K562 (cell line): ENCODE data around the gene YIF1A. TPM values are rescaled to one million over a fixed set of nuclear protein-coding genes. Genes with fewer than 3 reads are reported as not detected.

Experiments
- BRF1 ChIP-seq: IDR thresholded peaks from 3 replicates; pipeline ENCODE4 v1.6.1; 2011; ENCODE audit warnings: borderline replicate concordance, mild to moderate bottlenecking; ENCODE audit not compliant: insufficient read length; ENCODE audit errors: extremely low read depth
- DDX20 ChIP-seq: fragments of 450-650 bp; IDR thresholded peaks from 2 replicates; pipeline ENCODE4 v1.6.1; 2016; ENCODE audit warnings: missing genetic modification characterization, low read depth, mild to moderate bottlenecking, missing compliant biosample characterization, moderate library complexity
- FOXM1 ChIP-seq, 2 experiments: fragments of 450-650 bp in 1 of 2; sonication (generic) in 1 of 2; formaldehyde crosslinking in 1 of 2; IDR thresholded peaks; 2 replicates each; pipeline versions ENCODE4 v1.6.1 to v1.9.0; 2017 to 2022; ENCODE audit warnings: low read depth in 2 of 2, mild to moderate bottlenecking in 2 of 2, missing genetic modification reagents in 1 of 2, moderate library complexity in 1 of 2
- MEIS2 ChIP-seq: fragments of 450-650 bp; IDR thresholded peaks from 2 replicates; pipeline ENCODE4 v1.6.1; 2014; ENCODE audit warnings: mild to moderate bottlenecking; ENCODE audit not compliant: partially characterized antibody
- OTX1 ChIP-seq: fragments of 450-650 bp; formaldehyde crosslinking; IDR thresholded peaks from 2 replicates; pipeline ENCODE4 v1.4.0; 2022; ENCODE audit warnings: mild to moderate bottlenecking
- RBM34 ChIP-seq: fragments of 200-400 bp; formaldehyde crosslinking; IDR thresholded peaks from 2 replicates; pipeline ENCODE4 v1.6.1; 2018; ENCODE audit warnings: low read length, borderline replicate concordance; ENCODE audit not compliant: insufficient read depth
- SRF ChIP-seq, 2 experiments: fragments of 250-450, 450-650 bp in 1 of 2; sonication (Bioruptor Pico) in 1 of 2; sonication (generic) in 1 of 2; formaldehyde crosslinking; IDR thresholded peaks; 2 replicates each; pipeline versions ENCODE4 v1.5.0 to v1.5.1; 2020 to 2022; ENCODE audit warnings: mild to moderate bottlenecking in 1 of 2, missing genetic modification reagents in 1 of 2
- ZKSCAN1 ChIP-seq: fragments of 150-350 bp; IDR thresholded peaks from 2 replicates; pipeline ENCODE4 v1.6.1; 2016; ENCODE audit warnings: low read depth, low read length
- ZNF239 ChIP-seq: fragments of 250-450 bp; sonication (Bioruptor Pico); IDR thresholded peaks from 2 replicates; pipeline ENCODE4 v1.4.0; 2020; ENCODE audit warnings: mild to moderate bottlenecking
- ZNF354B ChIP-seq: fragments of 250-450 bp; sonication (Bioruptor Pico); IDR thresholded peaks from 2 replicates; pipeline ENCODE4 v1.4.0; 2020
- ZNF583 ChIP-seq: fragments of 250-450 bp; sonication (Bioruptor Pico); IDR thresholded peaks from 2 replicates; pipeline ENCODE4 v1.4.0; 2020
- ZNF589 ChIP-seq: fragments of 200-800 bp; sonication (Bioruptor generic); IDR thresholded peaks from 2 replicates; pipeline ENCODE4 v1.6.1; 2016; ENCODE audit warnings: low read depth, missing genetic modification characterization, missing compliant biosample characterization
- ZNF707 ChIP-seq: fragments of 250-450 bp; sonication (Bioruptor Pico); conservative IDR thresholded peaks from 2 replicates; pipeline ENCODE4 v1.8.0; 2022; ENCODE audit warnings: inconsistent platforms, mild to moderate bottlenecking, moderate library complexity
- ZNF780A ChIP-seq: fragments of 250-450 bp; sonication (Bioruptor Pico); IDR thresholded peaks from 2 replicates; pipeline ENCODE4 v1.5.0; 2021; ENCODE audit warnings: mild to moderate bottlenecking
- polyA plus RNA-seq, 8 experiments: library from polyadenylated mRNA; depleted of rRNA in 4 of 8; stranded (reverse) in 5 of 8; unstranded in 3 of 8; fragments of >200 nt; fragmentation: Nextera tagmentation in 2 of 8; fragmentation: Illumina TruSeq in 1 of 8; extraction: Ambion mirVana in 2 of 8; extraction: Trizol in 1 of 8; gene quantifications; 2 replicates each; pipeline versions ENCODE4 v1.2.1 to v1.2.3, GENCODE V29; 2011 to 2014; ENCODE audit warnings: inconsistent platforms in 1 of 8, missing spikeins in 1 of 8
- total RNA-seq, 7 experiments: library from RNA; depleted of rRNA in 6 of 7; stranded (reverse); fragments of >200 nt in 6 of 7; fragmentation: Illumina TruSeq in 2 of 7; extraction: Trizol in 2 of 7; gene quantifications; 2 replicates each; pipeline versions ENCODE4 v1.2.1 to v1.2.3, GENCODE V29; 2011 to 2021; ENCODE audit warnings: low replicate concordance in 1 of 7
- TF ChIP-seq, protein P1 (sequence below), 3 experiments: fragments of 200-800 bp in 1 of 3; fragments of 250-450 bp in 1 of 3; fragments of 450-650 bp in 1 of 3; sonication (Bioruptor Pico) in 1 of 3; sonication (Bioruptor generic) in 1 of 3; formaldehyde crosslinking in 1 of 3; IDR thresholded peaks; 2 replicates each; pipeline versions ENCODE4 v1.6.1 to v1.8.0; 2016 to 2022; ENCODE audit warnings: mild to moderate bottlenecking in 2 of 3, missing genetic modification characterization in 2 of 3, missing compliant biosample characterization in 1 of 3, moderate library complexity in 1 of 3
- TF ChIP-seq, protein P2 (sequence below), 2 experiments: fragments of 450-650 bp in 1 of 2; IDR thresholded peaks; 2 replicates each; pipeline ENCODE4 v1.6.1; 2011 to 2017; ENCODE audit warnings: low read depth in 2 of 2, antibody characterized with exemption in 1 of 2, borderline replicate concordance in 1 of 2, low read length in 1 of 2, mild to moderate bottlenecking in 1 of 2, mixed read lengths in 1 of 2; ENCODE audit not compliant: control insufficient read depth in 1 of 2
- TF ChIP-seq, protein P3 (sequence below), 2 experiments: IDR thresholded peaks; 2 replicates each; pipeline ENCODE4 v1.6.1; 2011; ENCODE audit warnings: borderline replicate concordance in 1 of 2, control low read depth in 1 of 2, low read depth in 1 of 2, low read length in 1 of 2, mild to moderate bottlenecking in 1 of 2, mixed read lengths in 1 of 2, moderate library complexity in 1 of 2; ENCODE audit not compliant: insufficient read depth in 1 of 2, insufficient read length in 1 of 2, poor library complexity in 1 of 2, severe bottlenecking in 1 of 2; ENCODE audit errors: extremely low read depth in 1 of 2

YIF1A gene
- total and polyA plus RNA-seq, 9 of the 15 experiments (the other 6 are each of a cell fraction or from before 2014, with no cell fraction given), result 8.6 to 121 (median 77.2) TPM

DNA sequence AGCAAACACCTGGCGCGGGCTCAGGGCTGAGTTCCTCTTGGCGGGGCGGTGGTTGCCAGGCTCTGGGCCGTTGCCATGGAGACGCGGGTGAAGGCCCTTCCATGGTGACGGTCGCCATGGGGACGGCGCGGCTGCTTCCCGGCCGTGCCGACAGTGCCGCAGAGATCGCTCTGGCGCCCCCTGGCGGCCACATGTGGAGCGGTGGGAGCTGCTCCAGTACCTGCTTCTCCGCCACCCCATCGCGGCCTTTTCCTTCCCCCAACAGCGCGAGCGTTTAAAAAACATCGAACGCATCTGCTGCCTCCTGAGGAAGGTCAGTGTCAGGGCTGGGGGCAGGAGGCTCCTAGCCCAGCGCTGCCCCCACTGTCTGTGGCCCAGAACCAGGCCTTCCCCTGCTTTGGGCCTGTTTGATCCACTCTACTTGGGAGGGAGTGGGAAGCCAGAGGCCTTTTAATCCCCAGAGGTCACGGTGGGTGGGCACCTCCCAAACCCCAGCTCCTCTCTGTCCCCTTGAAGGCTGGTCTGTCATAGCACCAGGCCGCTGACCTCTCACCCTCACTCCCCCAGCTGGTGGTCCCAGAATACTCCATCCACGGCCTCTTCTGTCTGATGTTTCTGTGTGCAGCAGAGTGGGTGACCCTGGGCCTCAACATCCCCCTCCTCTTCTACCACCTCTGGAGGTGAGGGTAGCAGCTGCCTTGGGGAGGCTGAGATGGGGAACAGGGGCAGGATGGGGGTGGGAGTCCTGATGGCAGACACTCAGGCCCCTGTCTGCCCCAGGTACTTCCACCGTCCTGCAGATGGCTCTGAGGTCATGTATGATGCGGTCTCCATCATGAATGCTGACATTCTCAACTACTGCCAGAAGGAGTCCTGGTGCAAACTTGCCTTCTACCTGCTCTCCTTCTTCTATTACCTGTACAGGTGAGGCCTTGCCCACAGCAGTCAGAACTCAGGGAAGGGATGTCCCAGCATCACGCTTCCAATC is 6.2 kb downstream of the YIF1A start (continued):
- no peak for TF ChIP-seq FOXM1 (IDR thresholded peaks at IDR 0.05; ENCODE audit: low read depth)
- TF ChIP-seq FOXM1 (CRISPR knock-in tag; IDR thresholded peaks at IDR 0.05; ENCODE audit: low read depth), result 0 out of 2 replicates have a peak, but pooled peaks have one; percentile 7
- no peak for TF ChIP-seq BRF1
- TF ChIP-seq, protein P1, sequence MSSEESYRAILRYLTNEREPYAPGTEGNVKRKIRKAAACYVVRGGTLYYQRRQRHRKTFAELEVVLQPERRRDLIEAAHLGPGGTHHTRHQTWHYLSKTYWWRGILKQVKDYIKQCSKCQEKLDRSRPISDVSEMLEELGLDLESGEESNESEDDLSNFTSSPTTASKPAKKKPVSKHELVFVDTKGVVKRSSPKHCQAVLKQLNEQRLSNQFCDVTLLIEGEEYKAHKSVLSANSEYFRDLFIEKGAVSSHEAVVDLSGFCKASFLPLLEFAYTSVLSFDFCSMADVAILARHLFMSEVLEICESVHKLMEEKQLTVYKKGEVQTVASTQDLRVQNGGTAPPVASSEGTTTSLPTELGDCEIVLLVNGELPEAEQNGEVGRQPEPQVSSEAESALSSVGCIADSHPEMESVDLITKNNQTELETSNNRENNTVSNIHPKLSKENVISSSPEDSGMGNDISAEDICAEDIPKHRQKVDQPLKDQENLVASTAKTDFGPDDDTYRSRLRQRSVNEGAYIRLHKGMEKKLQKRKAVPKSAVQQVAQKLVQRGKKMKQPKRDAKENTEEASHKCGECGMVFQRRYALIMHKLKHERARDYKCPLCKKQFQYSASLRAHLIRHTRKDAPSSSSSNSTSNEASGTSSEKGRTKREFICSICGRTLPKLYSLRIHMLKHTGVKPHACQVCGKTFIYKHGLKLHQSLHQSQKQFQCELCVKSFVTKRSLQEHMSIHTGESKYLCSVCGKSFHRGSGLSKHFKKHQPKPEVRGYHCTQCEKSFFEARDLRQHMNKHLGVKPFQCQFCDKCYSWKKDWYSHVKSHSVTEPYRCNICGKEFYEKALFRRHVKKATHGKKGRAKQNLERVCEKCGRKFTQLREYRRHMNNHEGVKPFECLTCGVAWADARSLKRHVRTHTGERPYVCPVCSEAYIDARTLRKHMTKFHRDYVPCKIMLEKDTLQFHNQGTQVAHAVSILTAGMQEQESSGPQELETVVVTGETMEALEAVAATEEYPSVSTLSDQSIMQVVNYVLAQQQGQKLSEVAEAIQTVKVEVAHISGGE (CRISPR knock-in tag; IDR thresholded peaks at IDR 0.05), result no peak
- TF ChIP-seq ZNF589, result no peak
- no peak for TF ChIP-seq ZNF354B (CRISPR knock-in tag)
- no peak for TF ChIP-seq ZNF707 (CRISPR knock-in tag)
- TF ChIP-seq, protein P2, sequence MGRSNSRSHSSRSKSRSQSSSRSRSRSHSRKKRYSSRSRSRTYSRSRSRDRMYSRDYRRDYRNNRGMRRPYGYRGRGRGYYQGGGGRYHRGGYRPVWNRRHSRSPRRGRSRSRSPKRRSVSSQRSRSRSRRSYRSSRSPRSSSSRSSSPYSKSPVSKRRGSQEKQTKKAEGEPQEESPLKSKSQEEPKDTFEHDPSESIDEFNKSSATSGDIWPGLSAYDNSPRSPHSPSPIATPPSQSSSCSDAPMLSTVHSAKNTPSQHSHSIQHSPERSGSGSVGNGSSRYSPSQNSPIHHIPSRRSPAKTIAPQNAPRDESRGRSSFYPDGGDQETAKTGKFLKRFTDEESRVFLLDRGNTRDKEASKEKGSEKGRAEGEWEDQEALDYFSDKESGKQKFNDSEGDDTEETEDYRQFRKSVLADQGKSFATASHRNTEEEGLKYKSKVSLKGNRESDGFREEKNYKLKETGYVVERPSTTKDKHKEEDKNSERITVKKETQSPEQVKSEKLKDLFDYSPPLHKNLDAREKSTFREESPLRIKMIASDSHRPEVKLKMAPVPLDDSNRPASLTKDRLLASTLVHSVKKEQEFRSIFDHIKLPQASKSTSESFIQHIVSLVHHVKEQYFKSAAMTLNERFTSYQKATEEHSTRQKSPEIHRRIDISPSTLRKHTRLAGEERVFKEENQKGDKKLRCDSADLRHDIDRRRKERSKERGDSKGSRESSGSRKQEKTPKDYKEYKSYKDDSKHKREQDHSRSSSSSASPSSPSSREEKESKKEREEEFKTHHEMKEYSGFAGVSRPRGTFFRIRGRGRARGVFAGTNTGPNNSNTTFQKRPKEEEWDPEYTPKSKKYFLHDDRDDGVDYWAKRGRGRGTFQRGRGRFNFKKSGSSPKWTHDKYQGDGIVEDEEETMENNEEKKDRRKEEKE (IDR thresholded peaks at IDR 0.05; ENCODE audit: borderline replicate concordance in 1 of 2, control insufficient read depth in 1 of 2, low read depth in 2 of 2, low read length in 1 of 2), result no peak
- TF ChIP-seq ZNF239, result no peak
- TF ChIP-seq MEIS2, result no peak
- TF ChIP-seq SRF (CRISPR knock-in tag; IDR thresholded peaks at IDR 0.05), result 0 out of 4 replicates have a peak, but pooled peaks of 1 of the 2 experiments have one; percentile 26
- TF ChIP-seq RBM34, result no peak
- TF ChIP-seq ZNF583 (CRISPR knock-in tag), result no peak
- TF ChIP-seq, protein P3, sequence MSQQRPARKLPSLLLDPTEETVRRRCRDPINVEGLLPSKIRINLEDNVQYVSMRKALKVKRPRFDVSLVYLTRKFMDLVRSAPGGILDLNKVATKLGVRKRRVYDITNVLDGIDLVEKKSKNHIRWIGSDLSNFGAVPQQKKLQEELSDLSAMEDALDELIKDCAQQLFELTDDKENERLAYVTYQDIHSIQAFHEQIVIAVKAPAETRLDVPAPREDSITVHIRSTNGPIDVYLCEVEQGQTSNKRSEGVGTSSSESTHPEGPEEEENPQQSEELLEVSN (IDR thresholded peaks at IDR 0.05; ENCODE audit: borderline replicate concordance in 1 of 2, extremely low read depth in 1 of 2, insufficient read depth in 1 of 2, insufficient read length in 1 of 2, low read depth in 1 of 2, low read length in 1 of 2, poor library complexity in 1 of 2, severe bottlenecking in 1 of 2), result peak in 1 of 2 experiments; percentile 9
- no peak for TF ChIP-seq ZKSCAN1
- TF ChIP-seq ZNF780A (CRISPR knock-in tag), result no peak
- TF ChIP-seq DDX20 (tag), result no peak
- peak; percentile 25; the same call in 1 of the 2 replicates for TF ChIP-seq OTX1 (CRISPR knock-in tag)
